Hippocampal formation (tissue), 2 donors: ENCODE data around the gene RASGRF2.

ENCODE experiments used
- DNase-seq, 2 donors: peaks; one replicate each; lab custom pipeline; 2025; lab: John Stamatoyannopoulos, UW

Gene RASGRF2

DNA sequence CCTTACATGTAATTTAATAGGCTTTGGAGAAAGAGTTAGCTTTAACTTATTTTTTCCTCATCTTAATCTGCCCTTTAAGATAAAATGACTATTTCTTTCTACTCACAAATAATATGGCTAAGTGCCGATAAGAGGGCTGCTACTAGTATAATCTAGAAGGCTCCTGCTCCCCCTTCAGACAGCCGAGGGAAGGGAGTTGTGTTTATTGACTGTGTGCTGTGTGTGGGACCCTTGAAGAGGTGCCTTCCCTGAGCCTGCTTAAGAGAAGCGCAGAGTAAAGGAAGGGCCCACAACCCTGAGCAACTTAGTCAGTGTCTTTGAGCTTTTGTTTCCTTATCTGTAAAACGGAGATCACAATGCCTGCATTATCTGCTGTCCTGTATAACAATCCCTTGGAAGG is 244.9 kb downstream of the RASGRF2 start:
- DNase-seq: no peak

DNA sequence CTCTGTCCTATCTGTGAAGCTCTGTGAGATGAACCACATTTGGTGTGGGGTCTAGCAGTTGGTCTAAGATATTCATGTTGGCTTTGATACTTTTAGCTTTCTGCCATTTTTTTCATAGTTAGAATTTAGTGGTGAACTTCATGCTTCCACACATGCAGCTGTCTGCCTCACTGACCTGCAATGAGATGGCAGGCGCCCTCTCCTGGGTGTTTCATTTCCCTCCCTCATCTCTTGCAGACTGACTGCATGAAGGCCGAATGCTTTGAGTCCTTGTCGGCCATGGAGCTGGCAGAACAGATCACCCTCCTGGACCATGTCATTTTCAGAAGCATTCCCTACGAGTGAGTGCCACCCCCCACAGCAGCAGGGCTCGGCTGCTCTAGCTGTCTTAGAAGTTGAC is 246.8 kb downstream of the RASGRF2 start:
- no peak for DNase-seq

DNA sequence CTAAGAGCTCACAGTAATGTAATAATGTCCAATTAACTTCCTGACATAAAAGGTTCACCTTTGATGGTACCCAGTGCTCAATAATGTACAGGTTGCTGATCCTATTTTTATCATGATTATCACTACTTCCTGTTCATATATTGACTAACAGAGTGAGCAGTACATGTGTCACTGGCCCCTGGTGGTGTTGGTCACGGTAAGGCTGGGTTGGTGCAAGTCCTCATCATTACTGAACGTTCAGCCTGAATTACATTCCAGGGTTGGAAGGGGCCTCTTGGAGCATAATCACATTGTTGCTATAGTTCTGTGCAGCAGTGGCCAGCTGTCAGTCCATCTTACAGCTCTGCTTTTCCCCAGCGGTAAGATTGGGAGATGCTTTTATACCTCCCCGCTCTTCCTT is 248.7 kb downstream of the RASGRF2 start:
- DNase-seq: no peak

DNA sequence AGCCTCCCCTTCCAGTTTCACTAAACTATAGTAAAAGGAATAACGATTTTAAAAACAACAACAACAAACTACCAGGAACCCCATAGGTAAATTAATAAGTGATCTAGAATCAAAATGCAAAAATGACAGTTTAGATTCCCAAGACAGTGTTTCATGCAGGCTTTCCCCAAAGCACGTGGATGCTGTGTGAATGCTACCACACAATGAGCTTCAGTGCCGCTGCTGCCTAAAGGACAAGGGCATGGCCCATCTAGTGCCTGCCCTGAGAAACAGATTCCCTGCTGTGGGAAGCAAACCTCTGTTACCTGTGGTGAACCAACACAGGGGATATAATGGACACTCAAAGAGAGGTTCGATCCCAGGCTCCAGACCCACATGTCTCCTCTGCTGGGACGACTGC is 249.2 kb downstream of the RASGRF2 start:
- DNase-seq: no peak

DNA sequence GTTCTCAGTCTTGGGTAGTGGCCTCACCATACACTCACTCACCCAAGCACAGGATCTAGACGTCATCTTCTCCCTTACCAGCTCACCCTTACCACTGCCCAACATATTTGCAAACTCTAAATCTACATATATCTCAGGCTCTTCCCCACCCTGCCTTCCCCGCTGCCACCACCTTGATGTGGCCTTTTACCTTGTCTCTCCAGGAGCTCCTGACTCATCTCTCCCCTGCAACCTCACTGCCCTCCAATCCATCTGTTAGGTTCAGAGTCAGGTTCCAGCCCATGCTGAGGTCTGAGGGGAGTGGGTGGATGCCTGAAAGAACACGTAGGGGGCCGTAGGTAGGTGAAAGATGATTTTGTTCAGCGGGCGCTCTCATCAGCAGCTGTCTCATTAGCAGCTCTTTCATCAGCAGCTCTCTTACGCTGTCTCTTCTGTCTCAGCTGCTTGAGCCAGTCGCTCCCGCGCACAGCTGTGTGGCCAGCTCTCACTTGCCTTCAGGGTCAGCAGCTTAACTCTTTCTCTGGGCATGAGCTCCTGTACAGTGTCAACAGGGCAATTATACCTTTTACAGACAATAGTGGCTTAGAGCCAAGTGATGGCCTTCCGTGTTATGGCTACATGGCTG is 249.8 kb downstream of the RASGRF2 start:
- DNase-seq: no peak

DNA sequence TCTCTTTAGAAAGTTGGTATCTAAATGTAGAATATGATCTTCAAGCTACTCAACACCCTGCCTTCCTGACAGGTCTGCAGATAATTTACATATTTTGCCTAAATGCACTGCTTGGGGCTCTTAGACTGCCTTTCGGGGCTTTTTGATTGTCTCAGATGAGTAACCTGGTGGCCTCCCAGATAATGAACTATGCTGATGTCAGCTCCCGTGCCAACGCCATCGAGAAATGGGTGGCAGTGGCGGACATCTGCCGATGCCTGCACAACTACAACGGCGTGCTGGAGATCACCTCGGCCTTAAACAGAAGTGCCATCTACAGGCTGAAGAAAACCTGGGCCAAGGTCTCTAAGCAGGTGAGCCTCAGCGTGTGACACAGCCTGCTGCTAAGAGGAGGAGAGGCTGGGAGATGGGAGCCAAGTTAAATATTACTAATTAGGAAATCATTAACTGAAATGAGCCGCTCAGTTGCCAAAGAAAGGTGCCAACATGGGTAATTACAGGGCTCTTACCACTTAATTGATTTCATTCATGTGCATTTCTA is 252.1 kb downstream of the RASGRF2 start:
- DNase-seq: no peak

DNA sequence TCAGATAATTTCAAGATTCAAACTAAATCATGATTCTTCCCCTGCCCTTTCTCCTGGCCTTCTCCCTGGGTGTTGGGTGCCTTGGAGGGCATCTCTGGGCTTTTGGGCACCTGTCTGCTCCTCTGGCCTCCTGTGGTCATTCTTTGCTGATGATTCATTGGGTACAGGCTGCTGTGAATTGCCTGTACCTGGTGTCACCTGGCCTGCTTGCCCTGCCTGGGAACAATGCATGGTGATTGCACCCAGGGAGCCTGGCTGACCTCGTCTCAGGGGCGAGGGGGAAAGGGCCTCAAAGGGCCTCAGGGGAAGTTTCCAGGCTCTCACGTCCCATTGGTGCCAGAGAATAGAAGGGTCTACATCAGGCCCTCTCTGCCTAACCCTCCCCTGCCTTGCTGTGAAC is 252.9 kb downstream of the RASGRF2 start:
- DNase-seq: no peak

DNA sequence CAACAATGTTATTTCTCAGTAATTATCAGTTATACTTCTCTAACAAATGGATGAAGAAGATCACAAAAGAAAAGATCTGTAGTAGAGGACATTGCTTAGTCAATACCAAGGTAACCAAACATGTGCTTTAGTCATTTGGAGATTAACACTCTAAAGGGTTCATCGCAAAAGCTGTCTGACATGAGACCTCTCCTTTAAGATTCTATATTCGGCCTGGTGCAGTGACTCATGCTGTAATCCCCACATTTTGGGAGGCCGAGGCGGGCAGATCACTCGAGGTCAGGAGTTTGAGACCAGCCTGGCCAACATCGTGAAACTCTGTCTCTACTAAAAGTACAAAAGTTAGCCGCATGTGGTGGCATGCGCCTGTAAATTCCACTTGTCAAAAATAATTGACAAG is 254.7 kb downstream of the RASGRF2 start:
- DNase-seq: no peak

DNA sequence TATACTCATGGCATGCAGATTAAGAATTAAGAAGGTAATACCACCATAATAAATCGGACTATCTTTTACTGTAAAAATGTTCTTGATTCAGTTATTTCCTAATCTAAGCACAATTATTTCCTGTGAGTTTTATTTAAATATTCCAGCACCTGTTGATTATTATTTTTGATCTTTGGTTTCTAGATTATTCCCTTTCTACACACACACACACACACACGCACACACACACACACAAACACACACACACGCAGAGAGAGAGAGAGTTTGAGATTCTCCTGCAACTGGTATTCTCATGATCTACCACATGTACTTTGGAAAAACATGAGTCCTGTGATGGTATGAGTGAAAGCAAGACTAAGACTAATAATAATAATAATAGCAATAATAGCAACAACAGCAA is 256.0 kb downstream of the RASGRF2 start:
- no peak for DNase-seq

DNA sequence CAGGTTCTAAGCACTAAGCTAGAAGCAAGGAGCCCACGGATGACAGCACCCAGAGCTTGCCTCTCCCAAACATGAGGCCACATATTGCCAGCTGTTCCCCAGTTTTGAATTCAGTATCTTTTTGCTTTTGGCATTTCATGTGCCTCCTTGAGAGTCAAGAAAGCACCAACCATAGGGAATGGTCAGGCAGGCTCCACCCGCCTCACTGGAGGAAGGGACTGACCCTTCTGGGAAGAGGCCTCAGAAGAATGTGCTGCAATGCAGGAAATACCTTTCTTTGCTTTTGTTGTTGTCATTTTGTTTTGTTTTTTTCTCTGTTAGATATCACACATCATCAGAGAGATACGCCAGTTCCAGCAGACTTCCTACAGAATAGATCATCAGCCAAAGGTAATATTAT is 259.2 kb downstream of the RASGRF2 start:
- DNase-seq: no peak

DNA sequence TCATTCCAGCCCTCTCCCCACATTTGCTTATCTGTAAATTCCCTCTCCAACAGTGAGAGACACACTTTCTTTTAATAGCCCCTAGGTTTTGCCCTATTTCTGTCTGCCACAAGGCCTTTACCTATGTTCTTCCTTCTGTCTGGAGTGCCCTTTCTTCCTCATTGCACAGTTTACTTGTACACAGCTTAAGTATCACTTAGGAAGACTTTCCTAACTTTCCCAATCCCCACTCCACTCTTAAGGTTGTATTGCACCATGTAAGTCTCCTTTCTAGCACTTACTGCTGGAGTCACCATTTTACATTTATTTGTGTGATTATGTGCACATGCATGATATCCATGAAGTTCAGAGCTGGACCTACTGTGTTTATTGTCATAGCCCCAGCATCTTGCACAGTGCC is 262.1 kb downstream of the RASGRF2 start:
- no peak for DNase-seq

DNA sequence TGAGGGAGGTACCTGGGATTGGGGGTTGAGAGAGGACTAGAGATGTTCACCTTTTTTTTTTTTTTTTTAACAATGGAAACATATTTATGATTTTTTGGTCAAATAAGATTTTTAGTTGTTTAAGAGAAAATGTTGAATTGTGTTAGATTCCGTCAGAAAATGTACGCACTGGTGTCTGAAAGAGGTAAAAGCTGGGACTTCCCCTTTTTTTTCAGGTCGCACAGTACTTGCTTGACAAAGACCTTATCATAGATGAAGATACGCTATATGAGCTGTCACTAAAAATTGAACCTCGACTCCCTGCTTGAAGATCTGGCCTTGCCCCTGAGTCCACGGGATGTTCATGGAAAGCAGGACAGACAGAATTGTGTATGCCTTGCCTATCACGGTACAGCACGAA is 265.3 kb downstream of the RASGRF2 start:
- DNase-seq: no peak

DNA sequence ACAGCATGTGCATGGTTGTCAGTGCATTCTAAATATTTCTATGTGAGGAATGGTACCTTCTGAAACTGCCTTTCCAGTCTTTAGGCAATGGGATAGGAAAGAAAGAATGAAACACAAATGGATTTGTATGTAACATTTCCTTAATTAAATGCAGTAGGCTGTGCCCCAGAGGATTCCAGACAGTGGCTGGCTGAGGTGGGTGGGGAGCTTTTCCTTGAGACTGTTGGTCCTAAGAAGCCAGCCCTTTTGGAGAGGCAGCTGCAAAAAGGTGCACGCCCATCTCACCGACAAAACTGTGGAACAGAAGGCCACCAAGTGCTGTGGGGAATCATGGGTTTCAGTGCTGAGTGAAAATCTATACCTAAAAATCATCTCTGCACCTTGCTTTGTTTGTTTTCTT is 266.1 kb downstream of the RASGRF2 start:
- no peak for DNase-seq

DNA sequence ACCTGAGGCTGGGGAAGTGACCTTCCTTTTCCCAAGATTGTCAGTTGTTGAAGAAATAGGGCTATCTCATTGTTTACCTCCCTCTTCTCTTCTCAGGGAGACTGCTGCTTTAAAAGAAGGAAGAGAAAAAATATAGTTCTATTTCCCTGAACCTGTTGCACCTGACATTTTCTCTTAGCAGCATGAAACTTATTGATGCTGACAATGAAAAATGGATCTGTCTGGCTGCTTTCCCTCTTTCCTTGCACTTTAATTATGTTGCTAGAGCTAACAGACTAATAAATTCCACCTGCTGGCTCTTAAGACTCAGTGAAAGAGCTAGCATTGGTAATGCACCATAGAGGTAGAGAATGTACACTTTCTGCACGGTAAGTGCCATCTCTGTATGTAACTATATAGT is 266.8 kb downstream of the RASGRF2 start:
- DNase-seq: no peak

DNA sequence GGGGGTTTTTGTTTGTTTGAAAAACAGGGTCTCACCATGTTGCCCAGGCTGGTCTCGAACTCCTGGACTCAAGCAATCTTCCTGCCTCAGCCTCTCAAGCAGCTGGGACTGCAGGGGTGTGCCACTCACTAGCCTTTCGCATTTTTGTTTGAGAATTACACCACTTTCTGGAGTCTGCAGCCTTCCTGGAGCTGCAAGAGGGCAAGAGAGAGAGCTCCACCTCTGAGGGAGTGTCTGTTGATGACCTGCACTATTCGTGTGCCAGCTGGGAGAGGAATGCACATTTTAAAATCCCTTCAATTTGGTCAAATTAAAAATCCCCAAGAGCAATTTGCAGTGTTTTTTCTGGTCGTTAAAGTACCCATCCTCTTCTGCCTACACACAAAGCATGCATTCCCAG is 267.9 kb downstream of the RASGRF2 start:
- DNase-seq: no peak

DNA sequence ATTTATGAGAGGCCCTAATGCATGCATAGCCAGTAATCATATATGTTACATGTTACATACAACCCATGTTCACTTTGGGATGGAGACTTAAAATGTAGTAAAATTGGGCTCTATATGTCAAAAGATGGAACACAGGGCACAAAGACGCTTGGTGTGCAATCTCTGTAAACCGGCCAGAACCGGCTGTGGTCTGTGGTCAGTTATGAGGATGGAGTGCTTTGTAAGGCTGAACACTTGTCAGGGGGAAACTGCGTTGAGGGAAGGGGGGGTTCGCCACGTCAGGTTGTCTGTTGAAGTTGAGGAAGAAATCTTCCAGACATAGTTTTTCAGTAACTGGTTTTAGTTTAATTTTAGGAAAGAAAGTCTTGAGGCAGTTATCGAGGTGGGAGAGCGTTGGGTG is 270.3 kb downstream of the RASGRF2 start:
- DNase-seq: no peak

DNA sequence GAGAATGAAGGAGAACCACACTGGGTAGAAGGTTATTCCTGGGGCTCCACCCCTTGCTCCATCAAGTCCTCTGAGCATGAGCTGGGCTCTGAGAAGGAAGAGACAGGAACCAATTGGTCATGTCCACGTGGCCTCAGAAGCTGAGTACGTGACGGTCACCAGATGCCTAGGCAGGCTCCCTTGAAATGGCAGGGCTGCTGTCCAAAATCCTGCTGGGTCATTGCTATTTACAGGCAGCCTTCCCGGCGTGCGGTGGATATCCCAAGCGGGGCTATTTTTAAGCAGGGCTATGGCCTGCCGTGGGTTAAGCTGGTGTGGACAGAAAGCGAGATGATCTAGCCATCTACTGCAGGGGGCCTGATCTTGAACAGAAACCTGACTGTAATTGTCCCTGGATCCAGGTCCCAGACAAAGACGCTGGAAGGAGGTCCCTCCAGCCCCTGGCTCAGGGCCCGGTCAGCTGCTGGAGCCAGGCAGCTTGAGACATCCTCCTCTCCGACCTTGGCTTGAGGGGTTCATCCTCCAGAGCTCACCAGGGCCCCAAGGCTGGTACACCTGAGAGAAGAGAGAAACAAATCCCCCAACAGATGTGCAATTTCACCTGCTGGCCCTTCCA is 272.4 kb downstream of the RASGRF2 start:
- DNase-seq: no peak

DNA sequence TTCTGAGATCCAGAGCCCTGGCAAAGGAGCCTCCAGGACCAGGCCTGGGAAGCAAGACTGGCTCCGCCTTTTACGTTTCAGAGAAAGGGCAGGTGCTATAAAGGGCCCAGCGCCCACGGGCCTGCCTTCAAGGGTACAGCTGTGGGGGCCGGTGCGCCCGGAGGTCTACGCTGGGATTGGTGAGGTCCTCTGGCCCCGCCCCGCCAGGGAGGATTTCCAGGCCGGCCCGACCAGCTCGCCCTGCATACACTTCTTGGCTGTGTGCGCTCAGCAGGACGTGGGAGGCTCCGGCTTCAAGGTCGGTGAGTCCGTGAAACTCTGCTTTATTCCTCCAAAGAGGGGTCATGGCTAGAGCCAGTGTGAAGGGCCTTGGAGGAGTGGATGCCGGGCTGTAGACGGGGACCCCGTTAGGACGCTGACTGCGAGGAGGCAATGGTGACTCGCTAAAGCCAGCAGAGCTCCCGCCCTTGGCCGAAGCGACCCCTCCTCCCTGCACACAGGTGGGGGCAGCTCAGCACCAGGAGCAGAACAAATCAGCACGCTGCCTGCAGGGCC is 273.0 kb downstream of the RASGRF2 start, which contains the start of gene CKMT2:
TSS of gene CKMT2 (plus strand) at position 243 of the 555 bp plus-strand sequence. CDS start 17,811 bp downstream, outside the sequence.
- DNase-seq: peak in 1 of 2 donors; percentile 34

DNA sequence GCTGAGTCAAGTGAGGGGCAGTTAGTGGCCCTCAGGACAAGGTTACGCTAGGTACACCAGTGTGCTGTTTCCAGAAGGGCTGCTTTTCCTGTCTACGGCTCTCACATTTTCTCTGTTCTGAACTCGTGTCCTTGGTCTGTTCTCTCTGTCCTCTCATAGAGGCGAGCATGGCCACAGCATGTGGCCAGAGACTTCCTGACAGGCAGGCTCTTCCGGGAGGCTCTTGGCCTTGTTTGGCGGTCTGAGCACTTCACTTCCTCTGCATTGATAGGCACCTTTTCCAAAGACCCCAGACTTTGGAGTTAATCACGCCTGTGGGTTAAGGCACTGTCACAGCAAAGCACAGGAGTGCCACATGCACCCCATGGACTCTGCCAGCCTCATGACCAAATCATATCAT is 274.1 kb downstream of the RASGRF2 start:
- DNase-seq: no peak

DNA sequence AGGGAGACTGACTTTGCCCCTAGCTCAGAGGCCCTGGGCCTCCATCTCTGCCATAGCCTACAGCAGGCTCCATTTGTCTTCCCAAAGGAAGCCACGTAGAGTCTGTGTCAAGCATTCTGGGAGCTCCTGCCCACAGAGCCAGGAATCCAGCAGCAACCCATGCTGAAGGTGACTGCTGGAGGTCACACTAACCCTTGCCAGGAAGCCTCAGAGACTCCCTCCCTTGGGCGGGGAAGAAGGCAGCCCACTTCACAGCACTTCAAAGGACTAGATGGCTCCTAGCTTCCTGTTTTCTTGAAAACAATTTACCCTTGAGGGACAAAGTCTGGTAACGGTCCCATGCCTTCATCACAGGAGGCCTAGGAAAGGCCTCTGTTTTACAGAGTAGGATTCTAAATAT is 274.6 kb downstream of the RASGRF2 start:
- no peak for DNase-seq

DNA sequence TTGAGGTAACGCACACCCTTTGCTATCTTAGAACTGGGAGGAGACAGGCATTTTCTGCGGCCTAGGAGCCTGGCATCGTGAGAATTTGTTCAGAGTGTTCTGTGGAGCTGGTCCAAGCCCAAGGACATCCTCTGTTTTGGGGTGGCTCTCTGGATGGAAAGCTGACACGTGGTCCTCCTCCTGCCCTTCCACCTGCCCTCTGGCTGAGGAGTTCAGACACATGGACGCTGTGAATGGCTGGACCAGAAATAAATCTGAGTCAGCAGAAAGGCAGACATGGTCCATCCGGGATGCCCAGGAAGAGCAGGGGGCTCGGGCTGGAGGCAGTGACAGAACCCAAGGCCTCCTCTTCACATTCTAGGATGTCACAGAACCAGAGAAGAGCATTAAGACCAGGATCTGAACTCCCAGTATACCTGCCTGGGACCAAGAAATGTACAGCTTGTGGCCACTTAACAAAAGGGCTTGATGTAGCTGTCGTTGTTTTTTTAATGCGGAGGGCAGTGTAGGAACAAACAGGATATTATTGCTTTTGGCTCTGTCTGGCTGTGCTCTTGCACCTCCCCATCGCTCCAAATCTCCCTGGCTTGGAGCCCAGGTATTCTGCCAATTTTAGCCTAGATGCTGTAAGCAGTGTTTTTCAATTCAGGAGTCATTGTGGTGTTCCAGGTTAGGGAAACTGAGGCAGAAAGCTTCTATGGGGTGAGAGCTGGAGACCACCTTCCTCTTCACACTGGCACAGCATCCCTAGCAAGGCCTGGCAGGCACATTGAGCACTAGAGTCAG is 275.3 kb downstream of the RASGRF2 start:
- no peak for DNase-seq

DNA sequence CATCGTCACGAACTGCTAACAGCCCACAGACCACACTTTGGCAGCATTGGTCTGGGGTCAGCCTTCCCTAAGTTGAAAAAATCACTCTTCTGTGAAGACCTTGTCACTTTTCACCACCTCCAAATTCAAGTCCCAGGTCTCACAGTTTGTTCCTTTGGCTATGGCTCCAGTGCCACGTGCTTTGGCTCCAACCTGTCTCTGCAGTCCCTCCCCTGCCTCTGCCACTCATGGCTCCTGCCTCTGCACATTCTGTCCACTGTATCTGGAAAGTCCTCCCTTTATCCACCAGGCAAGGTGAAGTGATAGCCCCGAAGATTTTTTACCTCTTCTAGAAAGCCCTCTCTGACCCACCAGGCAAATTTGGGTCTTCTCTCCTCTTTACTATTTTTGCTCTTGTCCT is 278.3 kb downstream of the RASGRF2 start:
- DNase-seq: no peak

DNA sequence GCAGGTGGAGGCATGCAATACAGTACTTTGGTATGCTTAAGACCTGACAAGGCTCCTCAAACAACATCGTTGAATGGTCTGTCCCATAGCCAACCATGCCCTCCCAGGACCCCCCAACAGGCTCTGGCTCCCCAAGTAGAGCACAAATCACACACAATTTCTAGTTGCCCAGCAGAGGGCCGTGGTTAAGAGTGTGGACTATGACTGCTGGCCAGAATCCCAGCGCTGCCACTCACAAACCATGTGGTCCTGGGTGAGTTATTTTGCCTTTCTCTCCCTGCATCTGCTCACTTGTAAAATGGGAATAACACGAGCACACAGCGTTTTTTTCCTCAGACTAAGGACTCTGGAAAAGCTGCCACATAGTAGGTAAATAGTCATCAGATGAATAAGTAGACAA is 279.4 kb downstream of the RASGRF2 start:
- DNase-seq: peak in 1 of 2 donors; percentile 40
